ENCODE measurements around the gene ENOPH1. TPM values are rescaled to one million over a fixed set of nuclear protein-coding genes. Genes with fewer than 3 reads are reported as not detected.
"Not testable (repeated sequence)": the region's sequence is repeated elsewhere in the genome, so short reads cannot be mapped to it uniquely, and the experiment has no call there.

Gene ENOPH1
- total RNA-seq, 1 donor from 2014 or later: 73.0 TPM

- intact Hi-C loops (cut with micrococcal nuclease); H3K36me3 Mint-ChIP-seq (ENCODE audit: low read depth); H3K4me3 Mint-ChIP-seq; DNase-seq; H3K9me3 Mint-ChIP-seq; H3K27ac Mint-ChIP-seq; H3K4me1 Mint-ChIP-seq: not testable (repeated sequence)
- peaks cover 36% of the 10 kb centered on the region for H3K27me3 Mint-ChIP-seq
Observed at GRCh38 chr4:82415061-82415460, 15.3 kb upstream of the ENOPH1 start.

- Mint-ChIP-seq H3K27me3 (peaks cover 36% of the 10 kb centered on the region), H3K4me1 (no peaks in the 10 kb centered on the region), H3K36me3 (ENCODE audit: low read depth) (no peaks in the 10 kb centered on the region), H3K27ac (no peak overlapping the region), H3K9me3 (peaks cover 5% of the 10 kb centered on the region), H3K4me3 (no peak overlapping the region)
- no peak for DNase-seq
- intact Hi-C loops (cut with micrococcal nuclease): no loop called here
Observed at GRCh38 chr4:82415922-82416365, 14.4 kb upstream of the ENOPH1 start.

- Mint-ChIP-seq H3K36me3 (ENCODE audit: low read depth) (peaks cover 22% of the 10 kb centered on the region), H3K27ac (no peak overlapping the region), H3K4me1 (peaks cover 9% of the 10 kb centered on the region), H3K9me3 (peaks cover 5% of the 10 kb centered on the region), H3K4me3 (no peak overlapping the region), H3K27me3 (peaks cover 32% of the 10 kb centered on the region)
- intact Hi-C loops (cut with micrococcal nuclease): no loop called here
- no peak for DNase-seq
Observed at GRCh38 chr4:82419451-82419850, 10.9 kb upstream of the ENOPH1 start.

- Mint-ChIP-seq H3K4me3 (no peak overlapping the region), H3K27ac (no peak overlapping the region), H3K4me1 (peaks cover 26% of the 10 kb centered on the region), H3K9me3 (peaks cover 5% of the 10 kb centered on the region), H3K27me3 (peaks cover 13% of the 10 kb centered on the region), H3K36me3 (ENCODE audit: low read depth) (peaks cover 47% of the 10 kb centered on the region)
- intact Hi-C loops (cut with micrococcal nuclease): no loop called here
- DNase-seq: no peak
Observed at GRCh38 chr4:82421796-82422560, 8.4 kb upstream of the ENOPH1 start.

GRCh38 chr4:82422616-82423015, 7.8 kb upstream of the ENOPH1 start:
- intact Hi-C loops (cut with micrococcal nuclease): no loop called here
- peaks cover 10% of the 10 kb centered on the region for H3K27me3 Mint-ChIP-seq
- H3K9me3 Mint-ChIP-seq: peaks cover 5% of the 10 kb centered on the region

GRCh38 chr4:82423245-82424054, 6.9 kb upstream of the ENOPH1 start:
- Mint-ChIP-seq H3K27ac (no peak overlapping the region), H3K27me3 (peaks cover 1% of the 10 kb centered on the region), H3K4me3 (no peak overlapping the region), H3K36me3 (ENCODE audit: low read depth) (peaks cover 62% of the 10 kb centered on the region), H3K9me3 (no peaks in the 10 kb centered on the region), H3K4me1 (peaks cover 38% of the 10 kb centered on the region)
- intact Hi-C loops (cut with micrococcal nuclease): no loop called here
- DNase-seq: no peak

More at GRCh38 chr4:82422616-82423015, 7.8 kb upstream of the ENOPH1 start:
- Mint-ChIP-seq H3K27ac (no peak overlapping the region), H3K4me3 (no peak overlapping the region), H3K36me3 (ENCODE audit: low read depth) (peaks cover 54% of the 10 kb centered on the region), H3K4me1 (peaks cover 33% of the 10 kb centered on the region)
- no peak for DNase-seq

GRCh38 chr4:82425478-82425877, 4.9 kb upstream of the ENOPH1 start:
- intact Hi-C loops (cut with micrococcal nuclease): no loop called here
- Mint-ChIP-seq H3K9me3 (no peaks in the 10 kb centered on the region), H3K4me3 (no peak overlapping the region), H3K27ac (no peak overlapping the region), H3K36me3 (ENCODE audit: low read depth) (peaks cover 73% of the 10 kb centered on the region), H3K27me3 (no peaks in the 10 kb centered on the region), H3K4me1 (peaks cover 41% of the 10 kb centered on the region)
- DNase-seq: no peak

- intact Hi-C loops (cut with micrococcal nuclease): loop anchor here (2.0 kb wide), 3 partner anchors 472 to 682 kb away; partner anchors contain the start of gene THAP9
- peaks cover 59% of the 10 kb centered on the region for H3K4me1 Mint-ChIP-seq
- H3K9me3 Mint-ChIP-seq: no peaks in the 10 kb centered on the region
- H3K27ac Mint-ChIP-seq: peak overlapping the region; percentile 99
- DNase-seq: no peak
- H3K36me3 Mint-ChIP-seq (ENCODE audit: low read depth): peaks cover 70% of the 10 kb centered on the region
- peak overlapping the region; percentile 96 for H3K4me3 Mint-ChIP-seq
- H3K27me3 Mint-ChIP-seq: no peaks in the 10 kb centered on the region
Observed at GRCh38 chr4:82428526-82428968, 1.8 kb upstream of the ENOPH1 start.

- H3K27ac Mint-ChIP-seq: peak overlapping the region; percentile 99
- peak; percentile 98 for DNase-seq
- H3K36me3 Mint-ChIP-seq (ENCODE audit: low read depth): peaks cover 69% of the 10 kb centered on the region
- H3K4me1 Mint-ChIP-seq: peaks cover 61% of the 10 kb centered on the region
- H3K27me3 Mint-ChIP-seq: no peaks in the 10 kb centered on the region
- peak overlapping the region; percentile 96 for H3K4me3 Mint-ChIP-seq
- intact Hi-C loops (cut with micrococcal nuclease): loop anchor here (1.0 to 2.0 kb wide), 5 partner anchors 55 to 682 kb away; partner anchors contain the start of gene THAP9
- H3K9me3 Mint-ChIP-seq: no peaks in the 10 kb centered on the region
Observed at GRCh38 chr4:82428969-82429727, 1.2 kb upstream of the ENOPH1 start.

GRCh38 chr4:82429728-82430192, 630 bp upstream of the ENOPH1 start:
- intact Hi-C loops (cut with micrococcal nuclease): loop anchor here (1.0 to 5.0 kb wide), 6 partner anchors 55 to 928 kb away; partner anchors contain the start of gene THAP9
- peaks cover 60% of the 10 kb centered on the region for H3K4me1 Mint-ChIP-seq
- H3K27me3 Mint-ChIP-seq: no peaks in the 10 kb centered on the region
- H3K9me3 Mint-ChIP-seq: no peaks in the 10 kb centered on the region
- peak overlapping the region; percentile 99 for H3K27ac Mint-ChIP-seq
- peak overlapping the region; percentile 96 for H3K4me3 Mint-ChIP-seq
- peaks cover 65% of the 10 kb centered on the region for H3K36me3 Mint-ChIP-seq (ENCODE audit: low read depth)
- no peak for DNase-seq

GRCh38 chr4:82430964-82431745, 765 bp downstream of the ENOPH1 start:
- peak overlapping the region; percentile 99 for H3K27ac Mint-ChIP-seq
- H3K9me3 Mint-ChIP-seq: no peaks in the 10 kb centered on the region
- peak overlapping the region; percentile 96 for H3K4me3 Mint-ChIP-seq
- peaks cover 61% of the 10 kb centered on the region for H3K4me1 Mint-ChIP-seq
- intact Hi-C loops (cut with micrococcal nuclease): loop anchor here (5.0 kb wide), 1 partner anchor 926 kb away; no protein-coding TSS in a partner anchor
- no peaks in the 10 kb centered on the region for H3K27me3 Mint-ChIP-seq
- peaks cover 61% of the 10 kb centered on the region for H3K36me3 Mint-ChIP-seq (ENCODE audit: low read depth)
- peak; percentile 79 for DNase-seq

GRCh38 chr4:82431831-82432230, 1.4 kb downstream of the ENOPH1 start:
- intact Hi-C loops (cut with micrococcal nuclease): loop anchor here (5.0 kb wide), 1 partner anchor 925 kb away; no protein-coding TSS in a partner anchor
- no peak for DNase-seq
- H3K4me3 Mint-ChIP-seq: peak overlapping the region; percentile 96
- no peaks in the 10 kb centered on the region for H3K27me3 Mint-ChIP-seq
- peaks cover 58% of the 10 kb centered on the region for H3K4me1 Mint-ChIP-seq
- H3K36me3 Mint-ChIP-seq (ENCODE audit: low read depth): peaks cover 61% of the 10 kb centered on the region
- no peaks in the 10 kb centered on the region for H3K9me3 Mint-ChIP-seq
- peak overlapping the region; percentile 62 for H3K27ac Mint-ChIP-seq
